Esophagus muscularis mucosa (tissue), 4 donors: Measurements from ENCODE around the gene SELENOO.

Experiments
- CTCF ChIP-seq, 3 experiments: fragments of 200-600 bp in 2 of 3; fragments of 450-650 bp in 1 of 3; sonication (generic) in 2 of 3; IDR thresholded peaks; one replicate each; pipeline ENCODE4 v1.5.1; 2017 to 2019; ENCODE audit warnings: antibody characterized with exemption in 3 of 3, mild to moderate bottlenecking in 2 of 3, moderate library complexity in 1 of 3
- EP300 ChIP-seq: sonication (generic); formaldehyde crosslinking; IDR thresholded peaks from one replicate; pipeline ENCODE4 v1.6.1; 2017; ENCODE audit warnings: antibody characterized with exemption
- POLR2A ChIP-seq: fragments of 450-650 bp; IDR thresholded peaks from one replicate; pipeline ENCODE4 v1.6.1; 2017; ENCODE audit warnings: antibody characterized with exemption, moderate library complexity, mild to moderate bottlenecking, low read depth

GRCh38 chr22:50216055-50216683 lies 15.4 kb downstream of the SELENOO start:
- TF ChIP-seq CTCF (IDR thresholded peaks at IDR 0.05) (no peak), POLR2A (no peak), EP300 (no peak)
